PC-3 (cell line): ENCODE measurements around the gene RPS15.

Experiments used
- EZH2 ChIP-seq: fragments of 300-600 bp; sonication (generic); IDR thresholded peaks from one replicate; pipeline ENCODE4 v1.6.1; 2017; ENCODE audit warnings: antibody characterized with exemption, mild to moderate bottlenecking, low read length; ENCODE audit not compliant: unreplicated experiment
- EZH2phosphoT487 ChIP-seq: fragments of 300-600 bp; sonication (generic); IDR thresholded peaks from 2 replicates; pipeline ENCODE4 v1.6.1; 2018; ENCODE audit warnings: mild to moderate bottlenecking, antibody characterized with exemption, low read length, borderline replicate concordance
- TF ChIP-seq, protein P1 (sequence below): fragments of 300-600 bp; sonication (generic); conservative IDR thresholded peaks from 2 replicates; pipeline ENCODE4 v1.5.1; 2017; ENCODE audit warnings: antibody characterized with exemption, low read depth, mild to moderate bottlenecking, low read length

DNA sequence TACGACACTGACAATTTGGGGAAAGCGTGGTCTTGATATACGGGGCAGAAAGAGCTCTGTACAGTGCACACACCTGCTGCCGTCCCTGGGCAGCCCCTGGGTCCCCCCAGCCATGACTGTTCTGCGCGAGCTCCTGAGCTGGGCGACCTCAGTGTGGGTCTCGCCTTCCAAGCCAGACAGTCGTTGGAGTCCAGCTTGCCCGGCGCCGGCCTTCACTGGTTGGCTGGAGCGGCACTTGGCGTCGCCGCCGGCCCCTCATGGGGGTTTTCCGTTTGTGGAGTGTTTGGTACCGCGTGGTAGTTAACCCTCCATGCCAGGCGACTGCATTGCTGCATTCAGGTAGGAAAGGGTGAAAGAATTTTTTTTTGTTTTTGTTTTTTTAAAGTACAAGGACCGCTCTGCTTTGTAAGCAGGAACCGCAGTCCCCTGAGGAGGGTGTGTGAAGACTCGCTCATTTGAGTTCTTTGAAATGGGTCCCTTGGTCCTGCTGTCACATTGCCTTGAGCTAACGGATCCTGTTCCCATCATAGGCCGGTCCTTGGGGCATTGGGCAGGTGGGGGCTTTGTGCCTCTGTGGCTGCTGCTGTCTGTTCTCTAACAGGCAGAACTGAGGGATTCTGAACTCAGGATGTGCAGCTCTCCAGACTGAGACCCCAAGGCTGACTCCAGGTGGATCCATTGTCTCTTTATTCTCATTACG, 10.8 kb upstream of the RPS15 start:
- TF ChIP-seq, protein P1, sequence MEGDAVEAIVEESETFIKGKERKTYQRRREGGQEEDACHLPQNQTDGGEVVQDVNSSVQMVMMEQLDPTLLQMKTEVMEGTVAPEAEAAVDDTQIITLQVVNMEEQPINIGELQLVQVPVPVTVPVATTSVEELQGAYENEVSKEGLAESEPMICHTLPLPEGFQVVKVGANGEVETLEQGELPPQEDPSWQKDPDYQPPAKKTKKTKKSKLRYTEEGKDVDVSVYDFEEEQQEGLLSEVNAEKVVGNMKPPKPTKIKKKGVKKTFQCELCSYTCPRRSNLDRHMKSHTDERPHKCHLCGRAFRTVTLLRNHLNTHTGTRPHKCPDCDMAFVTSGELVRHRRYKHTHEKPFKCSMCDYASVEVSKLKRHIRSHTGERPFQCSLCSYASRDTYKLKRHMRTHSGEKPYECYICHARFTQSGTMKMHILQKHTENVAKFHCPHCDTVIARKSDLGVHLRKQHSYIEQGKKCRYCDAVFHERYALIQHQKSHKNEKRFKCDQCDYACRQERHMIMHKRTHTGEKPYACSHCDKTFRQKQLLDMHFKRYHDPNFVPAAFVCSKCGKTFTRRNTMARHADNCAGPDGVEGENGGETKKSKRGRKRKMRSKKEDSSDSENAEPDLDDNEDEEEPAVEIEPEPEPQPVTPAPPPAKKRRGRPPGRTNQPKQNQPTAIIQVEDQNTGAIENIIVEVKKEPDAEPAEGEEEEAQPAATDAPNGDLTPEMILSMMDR: no peak
- no peak for TF ChIP-seq EZH2
- no peak for TF ChIP-seq EZH2phosphoT487
